GM12878 (cell line): ENCODE data around the gene NBEAL1.

Source experiments
- ATF7 ChIP-seq: fragments of 450-650 bp; IDR thresholded peaks from 2 replicates; pipeline ENCODE4 v1.6.1; 2016; ENCODE audit warnings: low read depth, mild to moderate bottlenecking
- BCL11A ChIP-seq: IDR thresholded peaks from 2 replicates; pipeline ENCODE4 v1.6.1; 2011; ENCODE audit warnings: low read depth, low read length
- CREM ChIP-seq: IDR thresholded peaks from 2 replicates; pipeline ENCODE4 v1.6.1; 2014; ENCODE audit warnings: antibody characterized with exemption, low read depth
- NR2F1 ChIP-seq: fragments of 450-650 bp; conservative IDR thresholded peaks from 2 replicates; pipeline ENCODE4 v1.6.1; 2017; ENCODE audit warnings: mild to moderate bottlenecking
- STAT3 ChIP-seq: IDR thresholded peaks from 2 replicates; pipeline ENCODE4 v1.6.1; 2011; ENCODE audit warnings: low read depth, low read length, improper control_type of control experiment
- YY1 ChIP-seq: IDR thresholded peaks from 2 replicates; pipeline ENCODE4 v1.6.1; 2011; ENCODE audit warnings: low read depth, mild to moderate bottlenecking, low read length
- ZZZ3 ChIP-seq: IDR thresholded peaks from 2 replicates; pipeline ENCODE4 v1.6.1; 2011; ENCODE audit warnings: low read depth; ENCODE audit not compliant: control insufficient read depth, insufficient read length
- TF ChIP-seq, protein P1 (sequence below), 3 experiments: IDR thresholded peaks in 2 of 3; conservative IDR thresholded peaks in 1 of 3; 2 replicates each; pipeline ENCODE4 v1.5.1; 2011; ENCODE audit warnings: low read depth in 3 of 3, low read length in 3 of 3, mild to moderate bottlenecking in 3 of 3, control low read depth in 2 of 3, moderate library complexity in 2 of 3, inconsistent platforms in 1 of 3, mixed read lengths in 1 of 3; ENCODE audit not compliant: control insufficient read depth in 2 of 3, insufficient read depth in 1 of 3; ENCODE audit errors: extremely low read depth in 1 of 3
- TF ChIP-seq, protein P2 (sequence below): fragments of 450-650 bp; formaldehyde crosslinking; IDR thresholded peaks from 2 replicates; pipeline ENCODE4 v1.4.0; 2020; ENCODE audit warnings: mild to moderate bottlenecking, moderate library complexity
- TF ChIP-seq, protein P3 (sequence below): IDR thresholded peaks from 2 replicates; pipeline ENCODE4 v1.6.1; 2012; ENCODE audit warnings: mild to moderate bottlenecking, low read depth, low read length
- TF ChIP-seq, protein P4 (sequence below): IDR thresholded peaks from 2 replicates; pipeline ENCODE4 v1.6.1; 2011; ENCODE audit warnings: mild to moderate bottlenecking, low read depth, low read length, moderate library complexity; ENCODE audit not compliant: insufficient replicate concordance

DNA sequence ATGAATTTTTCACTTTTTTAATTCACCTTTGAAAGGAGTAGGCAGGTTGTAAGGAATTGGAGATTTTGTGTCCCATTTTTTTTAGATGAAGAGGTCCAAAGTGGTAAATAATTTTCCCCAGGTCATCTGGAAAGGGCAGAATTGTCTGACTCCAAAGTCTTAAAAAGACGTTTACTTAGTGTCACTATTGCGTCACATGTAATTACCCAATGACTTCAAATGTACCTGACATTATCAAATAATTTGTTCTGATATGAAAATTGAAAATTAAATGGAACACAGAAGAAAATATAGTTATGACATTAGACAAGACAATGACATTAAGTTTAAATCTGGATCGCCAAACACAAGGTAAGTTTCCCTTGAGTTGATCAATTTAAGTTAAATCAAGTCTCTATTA lies 24.2 kb upstream of the NBEAL1 start:
- TF ChIP-seq NR2F1 (no peak), ZZZ3 (no peak), YY1 (no peak), ATF7 (no peak), CREM (no peak), BCL11A (no peak), STAT3 (no peak)
- TF ChIP-seq, protein P1, sequence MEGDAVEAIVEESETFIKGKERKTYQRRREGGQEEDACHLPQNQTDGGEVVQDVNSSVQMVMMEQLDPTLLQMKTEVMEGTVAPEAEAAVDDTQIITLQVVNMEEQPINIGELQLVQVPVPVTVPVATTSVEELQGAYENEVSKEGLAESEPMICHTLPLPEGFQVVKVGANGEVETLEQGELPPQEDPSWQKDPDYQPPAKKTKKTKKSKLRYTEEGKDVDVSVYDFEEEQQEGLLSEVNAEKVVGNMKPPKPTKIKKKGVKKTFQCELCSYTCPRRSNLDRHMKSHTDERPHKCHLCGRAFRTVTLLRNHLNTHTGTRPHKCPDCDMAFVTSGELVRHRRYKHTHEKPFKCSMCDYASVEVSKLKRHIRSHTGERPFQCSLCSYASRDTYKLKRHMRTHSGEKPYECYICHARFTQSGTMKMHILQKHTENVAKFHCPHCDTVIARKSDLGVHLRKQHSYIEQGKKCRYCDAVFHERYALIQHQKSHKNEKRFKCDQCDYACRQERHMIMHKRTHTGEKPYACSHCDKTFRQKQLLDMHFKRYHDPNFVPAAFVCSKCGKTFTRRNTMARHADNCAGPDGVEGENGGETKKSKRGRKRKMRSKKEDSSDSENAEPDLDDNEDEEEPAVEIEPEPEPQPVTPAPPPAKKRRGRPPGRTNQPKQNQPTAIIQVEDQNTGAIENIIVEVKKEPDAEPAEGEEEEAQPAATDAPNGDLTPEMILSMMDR (IDR thresholded peaks at IDR 0.05 in 2 of 3, conservative IDR thresholded peaks at IDR 0.05 in 1 of 3; ENCODE audit: control insufficient read depth in 2 of 3, extremely low read depth in 1 of 3, insufficient read depth in 1 of 3, low read depth in 3 of 3, low read length in 3 of 3) = no peak
- TF ChIP-seq, protein P2, sequence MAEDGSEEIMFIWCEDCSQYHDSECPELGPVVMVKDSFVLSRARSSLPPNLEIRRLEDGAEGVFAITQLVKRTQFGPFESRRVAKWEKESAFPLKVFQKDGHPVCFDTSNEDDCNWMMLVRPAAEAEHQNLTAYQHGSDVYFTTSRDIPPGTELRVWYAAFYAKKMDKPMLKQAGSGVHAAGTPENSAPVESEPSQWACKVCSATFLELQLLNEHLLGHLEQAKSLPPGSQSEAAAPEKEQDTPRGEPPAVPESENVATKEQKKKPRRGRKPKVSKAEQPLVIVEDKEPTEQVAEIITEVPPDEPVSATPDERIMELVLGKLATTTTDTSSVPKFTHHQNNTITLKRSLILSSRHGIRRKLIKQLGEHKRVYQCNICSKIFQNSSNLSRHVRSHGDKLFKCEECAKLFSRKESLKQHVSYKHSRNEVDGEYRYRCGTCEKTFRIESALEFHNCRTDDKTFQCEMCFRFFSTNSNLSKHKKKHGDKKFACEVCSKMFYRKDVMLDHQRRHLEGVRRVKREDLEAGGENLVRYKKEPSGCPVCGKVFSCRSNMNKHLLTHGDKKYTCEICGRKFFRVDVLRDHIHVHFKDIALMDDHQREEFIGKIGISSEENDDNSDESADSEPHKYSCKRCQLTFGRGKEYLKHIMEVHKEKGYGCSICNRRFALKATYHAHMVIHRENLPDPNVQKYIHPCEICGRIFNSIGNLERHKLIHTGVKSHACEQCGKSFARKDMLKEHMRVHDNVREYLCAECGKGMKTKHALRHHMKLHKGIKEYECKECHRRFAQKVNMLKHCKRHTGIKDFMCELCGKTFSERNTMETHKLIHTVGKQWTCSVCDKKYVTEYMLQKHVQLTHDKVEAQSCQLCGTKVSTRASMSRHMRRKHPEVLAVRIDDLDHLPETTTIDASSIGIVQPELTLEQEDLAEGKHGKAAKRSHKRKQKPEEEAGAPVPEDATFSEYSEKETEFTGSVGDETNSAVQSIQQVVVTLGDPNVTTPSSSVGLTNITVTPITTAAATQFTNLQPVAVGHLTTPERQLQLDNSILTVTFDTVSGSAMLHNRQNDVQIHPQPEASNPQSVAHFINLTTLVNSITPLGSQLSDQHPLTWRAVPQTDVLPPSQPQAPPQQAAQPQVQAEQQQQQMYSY (CRISPR knock-in tag) = no peak
- TF ChIP-seq, protein P3, sequence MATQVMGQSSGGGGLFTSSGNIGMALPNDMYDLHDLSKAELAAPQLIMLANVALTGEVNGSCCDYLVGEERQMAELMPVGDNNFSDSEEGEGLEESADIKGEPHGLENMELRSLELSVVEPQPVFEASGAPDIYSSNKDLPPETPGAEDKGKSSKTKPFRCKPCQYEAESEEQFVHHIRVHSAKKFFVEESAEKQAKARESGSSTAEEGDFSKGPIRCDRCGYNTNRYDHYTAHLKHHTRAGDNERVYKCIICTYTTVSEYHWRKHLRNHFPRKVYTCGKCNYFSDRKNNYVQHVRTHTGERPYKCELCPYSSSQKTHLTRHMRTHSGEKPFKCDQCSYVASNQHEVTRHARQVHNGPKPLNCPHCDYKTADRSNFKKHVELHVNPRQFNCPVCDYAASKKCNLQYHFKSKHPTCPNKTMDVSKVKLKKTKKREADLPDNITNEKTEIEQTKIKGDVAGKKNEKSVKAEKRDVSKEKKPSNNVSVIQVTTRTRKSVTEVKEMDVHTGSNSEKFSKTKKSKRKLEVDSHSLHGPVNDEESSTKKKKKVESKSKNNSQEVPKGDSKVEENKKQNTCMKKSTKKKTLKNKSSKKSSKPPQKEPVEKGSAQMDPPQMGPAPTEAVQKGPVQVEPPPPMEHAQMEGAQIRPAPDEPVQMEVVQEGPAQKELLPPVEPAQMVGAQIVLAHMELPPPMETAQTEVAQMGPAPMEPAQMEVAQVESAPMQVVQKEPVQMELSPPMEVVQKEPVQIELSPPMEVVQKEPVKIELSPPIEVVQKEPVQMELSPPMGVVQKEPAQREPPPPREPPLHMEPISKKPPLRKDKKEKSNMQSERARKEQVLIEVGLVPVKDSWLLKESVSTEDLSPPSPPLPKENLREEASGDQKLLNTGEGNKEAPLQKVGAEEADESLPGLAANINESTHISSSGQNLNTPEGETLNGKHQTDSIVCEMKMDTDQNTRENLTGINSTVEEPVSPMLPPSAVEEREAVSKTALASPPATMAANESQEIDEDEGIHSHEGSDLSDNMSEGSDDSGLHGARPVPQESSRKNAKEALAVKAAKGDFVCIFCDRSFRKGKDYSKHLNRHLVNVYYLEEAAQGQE = no peak
- TF ChIP-seq, protein P4, sequence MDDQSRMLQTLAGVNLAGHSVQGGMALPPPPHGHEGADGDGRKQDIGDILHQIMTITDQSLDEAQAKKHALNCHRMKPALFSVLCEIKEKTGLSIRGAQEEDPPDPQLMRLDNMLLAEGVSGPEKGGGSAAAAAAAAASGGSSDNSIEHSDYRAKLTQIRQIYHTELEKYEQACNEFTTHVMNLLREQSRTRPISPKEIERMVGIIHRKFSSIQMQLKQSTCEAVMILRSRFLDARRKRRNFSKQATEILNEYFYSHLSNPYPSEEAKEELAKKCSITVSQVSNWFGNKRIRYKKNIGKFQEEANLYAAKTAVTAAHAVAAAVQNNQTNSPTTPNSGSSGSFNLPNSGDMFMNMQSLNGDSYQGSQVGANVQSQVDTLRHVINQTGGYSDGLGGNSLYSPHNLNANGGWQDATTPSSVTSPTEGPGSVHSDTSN = no peak
